Prostate gland (tissue), 2 donors: ENCODE measurements around the gene COG8.

Experiments used
- CTCF ChIP-seq, 4 experiments: fragments of 200-600 bp in 2 of 4; fragments of 450-650 bp in 2 of 4; sonication (generic) in 2 of 4; IDR thresholded peaks; 1 replicate in 3 of 4; 2 replicates in 1 of 4; pipeline ENCODE4 v1.5.1; 2016 to 2019; ENCODE audit warnings: antibody characterized with exemption in 4 of 4, mild to moderate bottlenecking in 2 of 4, moderate library complexity in 2 of 4
- POLR2AphosphoS5 ChIP-seq: sonication (generic); formaldehyde crosslinking; IDR thresholded peaks from one replicate; pipeline ENCODE4 v1.6.1; 2017; ENCODE audit warnings: antibody characterized with exemption

GRCh38 chr16:69318911-69319289 is 20.5 kb downstream of the COG8 start:
- TF ChIP-seq CTCF (IDR thresholded peaks at IDR 0.05) (no peak), POLR2AphosphoS5 (no peak)
